ENCODE results near the gene RHO. TPM values are rescaled to one million over a fixed set of nuclear protein-coding genes. Genes with fewer than 3 reads are reported as not detected.

Gene RHO
- total and polyA plus RNA-seq, 2 donors (not counting 3 experiments of a cell fraction or from before 2014, with no cell fraction given) = not detected

- H3K79me2 ChIP-seq (ENCODE audit: control insufficient read depth, insufficient read depth, low read length) = no peaks in the 10 kb centered on the region
- H3K27me3 ChIP-seq (ENCODE audit: control insufficient read depth in 2 of 2, insufficient read depth in 2 of 2, low read length in 2 of 2) = no peaks in the 10 kb centered on the region
- H3K4me1 ChIP-seq (ENCODE audit: control insufficient read depth, extremely low read depth, insufficient read depth, low read length) = peaks cover 7% of the 10 kb centered on the region
- H2AFZ ChIP-seq (ENCODE audit: low read depth, low read length) = no peak overlapping the region
- no peaks in the 10 kb centered on the region for H3K36me3 ChIP-seq (ENCODE audit: control insufficient read depth in 2 of 2, extremely low read depth in 1 of 2, insufficient read depth in 2 of 2, low read length in 2 of 2)
- no peaks in the 10 kb centered on the region for H3K9me3 ChIP-seq (replicated peaks; ENCODE audit: control insufficient read depth, insufficient read depth, low read length)
- no peak overlapping the region for H3K4me3 ChIP-seq (replicated peaks in 1 of 3; ENCODE audit: insufficient read depth in 1 of 3, low read depth in 1 of 3, low read length in 3 of 3)
- DNase-seq (ENCODE audit: low read depth, low spot score) (no peak), FAIRE-seq (no peak)
- no peak overlapping the region for H3K27ac ChIP-seq (ENCODE audit: insufficient read depth, low read depth, low read length)
- dilution Hi-C loops (cut with MboI; ENCODE audit: extremely low pct_ligation_motif_present, low sequenced_read_pairs) (no loop called here), intact Hi-C loops (cut with micrococcal nuclease) (no loop called here)
- ChIA-PET POLR2A (no interaction called here), CTCF (no interaction called here)
- TF ChIP-seq JUN (IDR thresholded peaks at IDR 0.05; ENCODE audit: borderline replicate concordance, insufficient read depth, insufficient read length, low read depth) = no peak
- no peak for TF ChIP-seq MAX (IDR thresholded peaks at IDR 0.05; ENCODE audit: insufficient read depth, insufficient read length)
- no peak for TF ChIP-seq FOS (IDR thresholded peaks at IDR 0.05; ENCODE audit: borderline replicate concordance, insufficient read depth, low read length)
- TF ChIP-seq CTCF (IDR thresholded peaks at IDR 0.05; ENCODE audit: extremely low read depth in 1 of 2, insufficient read depth in 1 of 2, low read depth in 1 of 2, low read length in 2 of 2) = no peak
- no peak for TF ChIP-seq POLR2AphosphoS5 (IDR thresholded peaks at IDR 0.05; ENCODE audit: insufficient read depth, low read depth, low read length)
- no peak for TF ChIP-seq POLR2A (IDR thresholded peaks at IDR 0.05; ENCODE audit: low read depth, low read length)
- TF ChIP-seq EZH2 (IDR thresholded peaks at IDR 0.05; ENCODE audit: borderline replicate concordance, low read depth, low read length, severe bottlenecking) = no peak
- TF ChIP-seq GATA2 (IDR thresholded peaks at IDR 0.05; ENCODE audit: insufficient read depth, insufficient read length, low read depth, low read length) = no peak
- TF ChIP-seq MYC (IDR thresholded peaks at IDR 0.05; ENCODE audit: low read depth, low read length) = no peak
- H3K9ac ChIP-seq (replicated peaks; ENCODE audit: extremely low read depth, insufficient read depth, low read length) = no peak overlapping the region
- H4K20me1 ChIP-seq (replicated peaks; ENCODE audit: control insufficient read depth, extremely low read depth, insufficient read depth, low read length) = no peaks in the 10 kb centered on the region
- no TSS peak for BruUV-seq (replicated peaks)
- H3K4me2 ChIP-seq (ENCODE audit: insufficient read depth, low read length) = no peak overlapping the region
- no peaks in the 10 kb centered on the region for H3K9me1 ChIP-seq (replicated peaks; ENCODE audit: control insufficient read depth, extremely low read depth, insufficient read depth, low read length)
Observed at GRCh38 chr3:129531699-129532098, 3.3 kb downstream of the RHO start.

Measured in endothelial cell of umbilical vein (primary cell).